ENCODE measurements around the gene ARL5A.

ARL5A gene

GRCh38 chr2:151766437-151767153, 61.6 kb downstream of the ARL5A start:
- no peak for DNase-seq (ENCODE audit: low read depth, low spot score)

GRCh38 chr2:151765760-151766410, 62.3 kb downstream of the ARL5A start:
- no peak for DNase-seq (ENCODE audit: low read depth, low spot score)

GRCh38 chr2:151762694-151763093, 65.5 kb downstream of the ARL5A start:
- DNase-seq (ENCODE audit: low read depth, low spot score), result no peak

GRCh38 chr2:151761687-151762086, 66.5 kb downstream of the ARL5A start:
- no peak for DNase-seq (ENCODE audit: low read depth, low spot score)

GRCh38 chr2:151761193-151761592, 67.0 kb downstream of the ARL5A start:
- DNase-seq (ENCODE audit: low read depth, low spot score), result no peak

- no peak for DNase-seq (ENCODE audit: low read depth, low spot score)
Observed at GRCh38 chr2:151760139-151760650, 68.0 kb downstream of the ARL5A start.

GRCh38 chr2:151758744-151759143, 69.5 kb downstream of the ARL5A start:
- no peak for DNase-seq (ENCODE audit: low read depth, low spot score)

- DNase-seq (ENCODE audit: low read depth, low spot score), result no peak
Observed at GRCh38 chr2:151757861-151758260, 70.4 kb downstream of the ARL5A start.

- no peak for DNase-seq (ENCODE audit: low read depth, low spot score)
Observed at GRCh38 chr2:151756820-151757219, 71.4 kb downstream of the ARL5A start.

- no peak for DNase-seq (ENCODE audit: low read depth, low spot score)
Observed at GRCh38 chr2:151754253-151754897, 73.8 kb downstream of the ARL5A start.

GRCh38 chr2:151753540-151753939, 74.7 kb downstream of the ARL5A start:
- DNase-seq (ENCODE audit: low read depth, low spot score), result no peak
